ENCODE measurements around the gene STON1. TPM values are rescaled to one million over a fixed set of nuclear protein-coding genes. Genes with fewer than 3 reads are reported as not detected.
"Not testable (repeated sequence)": the region's sequence is repeated elsewhere in the genome, so short reads cannot be mapped to it uniquely, and the experiment has no call there.

STON1 gene
- total and polyA plus RNA-seq, 2 of the 8 experiments (the other 6 are each of a cell fraction or from before 2014, with no cell fraction given): 5.0 to 10.1 TPM

- TF ChIP-seq HDAC2 (IDR thresholded peaks at IDR 0.05; ENCODE audit: borderline replicate concordance in 1 of 2, low read depth in 2 of 2, low read length in 2 of 2) (no peak), NANOG (IDR thresholded peaks at IDR 0.05; ENCODE audit: insufficient read depth, low read depth, low read length, poor library complexity, severe bottlenecking) (no peak)
These were observed 62.1 kb downstream of the STON1 start (continued) for GRCh38 chr2:48592067-48592466.

GRCh38 chr2:48596751-48597150, 66.8 kb downstream of the STON1 start:
- H3K4ac ChIP-seq (replicated peaks; ENCODE audit: insufficient read length, low read depth, low read length); H3K27ac ChIP-seq (ENCODE audit: low read depth, low read length); H3K36me3 ChIP-seq (ENCODE audit: control insufficient read depth in 2 of 4, insufficient read depth in 4 of 4, low read length in 3 of 4); H2BK15ac ChIP-seq (ENCODE audit: low read length); H2BK5ac ChIP-seq (ENCODE audit: low read depth, low read length); H3K4me1 ChIP-seq (replicated peaks in 1 of 4; ENCODE audit: control insufficient read depth in 3 of 4, insufficient read depth in 4 of 4, low read length in 3 of 4); H3K23me2 ChIP-seq (ENCODE audit: low read depth, low read length); H4K8ac ChIP-seq (ENCODE audit: extremely low read depth, insufficient read depth, low read length); H2AFZ ChIP-seq (ENCODE audit: low read length); H3K9me3 ChIP-seq (ENCODE audit: insufficient read depth in 2 of 2, low read depth in 1 of 2, low read length in 1 of 2); POLR2A ChIA-PET (ENCODE audit: partially characterized antibody); H3K23ac ChIP-seq (ENCODE audit: insufficient read length); CTCF ChIA-PET (ENCODE audit: partially characterized antibody); H3K27me3 ChIP-seq (replicated peaks in 1 of 4; ENCODE audit: control insufficient read depth in 3 of 4, extremely low read depth in 1 of 4, insufficient read depth in 3 of 4, low read length in 3 of 4); H2AK5ac ChIP-seq (ENCODE audit: low read depth, low read length); H3K14ac ChIP-seq (ENCODE audit: insufficient read length); H4K5ac ChIP-seq (ENCODE audit: insufficient read length, low read depth, low read length); H3K9ac ChIP-seq (replicated peaks in 1 of 4; ENCODE audit: extremely low read depth in 1 of 4, low read depth in 3 of 4, low read length in 3 of 4); H3K79me2 ChIP-seq (ENCODE audit: control insufficient read depth in 1 of 2, insufficient read depth in 2 of 2, low read length in 2 of 2); H3K4me3 ChIP-seq (ENCODE audit: extremely low read depth in 1 of 4, insufficient read depth in 2 of 4, low read depth in 3 of 4, low read length in 4 of 4); FAIRE-seq; H3K4me2 ChIP-seq (ENCODE audit: insufficient read depth in 1 of 2, low read depth in 2 of 2, low read length in 2 of 2); H4K91ac ChIP-seq (replicated peaks; ENCODE audit: insufficient read length, low read length); DNase-seq (ENCODE audit: low read depth in 1 of 2, low spot score in 2 of 2); H3K56ac ChIP-seq (replicated peaks; ENCODE audit: insufficient read length, low read depth, low read length); H4K20me1 ChIP-seq (replicated peaks in 1 of 2; ENCODE audit: control insufficient read depth in 1 of 2, insufficient read depth in 2 of 2, low read length in 2 of 2); H3K79me1 ChIP-seq (ENCODE audit: low read depth, low read length); H3K18ac ChIP-seq (ENCODE audit: extremely low read depth, low read length); H2BK120ac ChIP-seq (replicated peaks; ENCODE audit: low read depth, low read length); H2BK12ac ChIP-seq (ENCODE audit: low read depth, low read length); H2BK20ac ChIP-seq (ENCODE audit: low read length): not testable (repeated sequence)
- 90% methylated on average over 7 of the region's 7 CpGs; no CpG with 5 or more reads in 1 of the 2 experiments for WGBS, 2 experiments (ENCODE audit: extremely low coverage in 1 of 2, insufficient coverage in 1 of 2, insufficient read length in 1 of 2, insufficient replicate concordance in 2 of 2, low coverage in 1 of 2, low lambda C conversion rate in 2 of 2, missing lambda C conversion rate in 1 of 2)
